NB4 (cell line): Measurements from ENCODE around the gene SLC6A11.

Source experiments
- MAX ChIP-seq: IDR thresholded peaks from 2 replicates; pipeline ENCODE4 v1.6.1; 2011; ENCODE audit warnings: low read depth, low read length
- MYC ChIP-seq: IDR thresholded peaks from 2 replicates; pipeline ENCODE4 v1.6.1; 2011; ENCODE audit warnings: low read depth, low read length
- POLR2A ChIP-seq: IDR thresholded peaks from 2 replicates; pipeline ENCODE4 v1.6.1; 2011; ENCODE audit warnings: mild to moderate bottlenecking; ENCODE audit not compliant: insufficient read length; ENCODE audit errors: extremely low read depth
- TF ChIP-seq, protein P1 (sequence below): IDR thresholded peaks from one replicate; pipeline ENCODE4 v1.5.1; 2012; ENCODE audit warnings: low read depth, low read length

GRCh38 chr3:10813425-10813824 lies 2.6 kb upstream of the SLC6A11 start:
- TF ChIP-seq POLR2A (no peak), MYC (no peak), MAX (no peak)
- TF ChIP-seq, protein P1, sequence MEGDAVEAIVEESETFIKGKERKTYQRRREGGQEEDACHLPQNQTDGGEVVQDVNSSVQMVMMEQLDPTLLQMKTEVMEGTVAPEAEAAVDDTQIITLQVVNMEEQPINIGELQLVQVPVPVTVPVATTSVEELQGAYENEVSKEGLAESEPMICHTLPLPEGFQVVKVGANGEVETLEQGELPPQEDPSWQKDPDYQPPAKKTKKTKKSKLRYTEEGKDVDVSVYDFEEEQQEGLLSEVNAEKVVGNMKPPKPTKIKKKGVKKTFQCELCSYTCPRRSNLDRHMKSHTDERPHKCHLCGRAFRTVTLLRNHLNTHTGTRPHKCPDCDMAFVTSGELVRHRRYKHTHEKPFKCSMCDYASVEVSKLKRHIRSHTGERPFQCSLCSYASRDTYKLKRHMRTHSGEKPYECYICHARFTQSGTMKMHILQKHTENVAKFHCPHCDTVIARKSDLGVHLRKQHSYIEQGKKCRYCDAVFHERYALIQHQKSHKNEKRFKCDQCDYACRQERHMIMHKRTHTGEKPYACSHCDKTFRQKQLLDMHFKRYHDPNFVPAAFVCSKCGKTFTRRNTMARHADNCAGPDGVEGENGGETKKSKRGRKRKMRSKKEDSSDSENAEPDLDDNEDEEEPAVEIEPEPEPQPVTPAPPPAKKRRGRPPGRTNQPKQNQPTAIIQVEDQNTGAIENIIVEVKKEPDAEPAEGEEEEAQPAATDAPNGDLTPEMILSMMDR: no peak
